Stimulated activated CD4-positive, alpha-beta T cell treated with anti-CD3 and anti-CD28 coated beads, Interleukin-15, amount 100 ng/mL, for 1 hour (primary cell): Measurements from ENCODE around the gene SHISAL1.

Source experiments
- DNase-seq, 2 donors: peaks; one replicate each; pipeline ENCODE4 v3.0.0-alpha.2; 2020; ENCODE audit warnings: low read depth in 1 of 2, low spot score in 1 of 2

SHISAL1 gene

DNA sequence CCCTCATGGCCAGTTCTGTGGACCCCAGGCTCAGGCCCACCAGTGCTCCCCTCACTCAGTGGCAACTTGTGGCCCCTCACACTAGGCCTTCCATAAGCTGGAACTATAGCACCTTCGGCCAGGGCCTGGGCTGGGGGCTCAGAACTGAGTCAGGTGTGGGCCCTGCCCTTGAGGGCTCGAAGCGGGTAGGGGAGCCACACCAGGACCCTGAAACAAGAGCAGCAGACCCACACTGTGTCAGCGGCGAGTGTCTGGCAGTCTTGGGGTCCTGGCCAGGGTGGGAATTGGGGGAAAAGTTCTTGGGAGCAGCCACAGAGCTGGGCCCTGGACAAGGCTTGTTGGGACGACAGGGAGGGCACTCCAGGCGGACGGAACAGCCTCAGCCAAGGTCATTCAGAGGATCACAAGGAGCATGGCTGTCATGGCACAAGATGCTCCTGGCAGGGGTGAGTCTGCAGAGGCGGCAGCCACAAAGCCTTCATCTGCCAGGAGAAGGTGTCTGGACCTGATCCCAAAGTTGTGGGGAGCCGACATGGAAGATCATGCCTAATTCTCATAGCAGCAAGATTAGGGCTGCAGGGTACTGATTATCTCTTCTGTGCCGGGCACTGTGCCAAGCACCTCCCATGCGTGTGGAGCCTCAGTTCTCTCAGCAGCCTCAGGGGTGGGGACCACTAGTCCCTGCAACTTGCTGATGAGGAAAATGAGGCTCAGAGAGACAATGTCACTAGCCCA lies 50.7 kb downstream of the SHISAL1 start:
- DNase-seq: no peak

DNA sequence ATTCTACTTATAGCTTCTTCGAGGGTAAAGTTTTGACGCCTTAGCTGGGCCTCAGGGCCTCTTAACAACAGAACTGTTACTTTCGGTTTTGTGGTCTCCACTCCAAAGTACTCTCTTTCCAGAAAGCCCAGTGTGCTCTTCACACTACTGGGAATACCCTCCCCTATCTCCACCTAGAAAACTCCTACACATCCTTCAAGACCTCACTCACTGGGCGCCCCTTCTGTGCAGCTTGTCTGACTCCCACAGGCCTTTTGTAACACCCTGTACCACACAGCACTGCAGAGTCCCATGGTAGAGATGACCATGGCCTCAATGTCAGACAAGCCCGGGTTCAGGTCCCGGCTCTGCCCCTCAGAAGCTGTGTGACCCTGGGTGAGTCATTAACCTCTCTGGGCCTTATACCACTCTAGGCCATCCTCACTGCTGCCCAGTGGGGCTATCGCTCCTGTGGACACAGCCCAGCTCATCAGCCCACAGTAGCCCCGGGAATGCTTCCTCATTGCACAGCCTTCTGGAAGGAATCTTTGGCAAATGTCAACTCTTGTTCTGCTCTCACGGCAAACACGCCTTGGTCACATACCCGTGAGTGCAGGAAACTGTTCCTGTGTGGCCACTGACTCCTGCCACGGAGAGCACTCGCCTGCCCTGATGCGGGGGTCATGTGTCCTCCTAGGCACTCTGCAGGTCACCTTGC lies 51.4 kb downstream of the SHISAL1 start:
- no peak for DNase-seq

DNA sequence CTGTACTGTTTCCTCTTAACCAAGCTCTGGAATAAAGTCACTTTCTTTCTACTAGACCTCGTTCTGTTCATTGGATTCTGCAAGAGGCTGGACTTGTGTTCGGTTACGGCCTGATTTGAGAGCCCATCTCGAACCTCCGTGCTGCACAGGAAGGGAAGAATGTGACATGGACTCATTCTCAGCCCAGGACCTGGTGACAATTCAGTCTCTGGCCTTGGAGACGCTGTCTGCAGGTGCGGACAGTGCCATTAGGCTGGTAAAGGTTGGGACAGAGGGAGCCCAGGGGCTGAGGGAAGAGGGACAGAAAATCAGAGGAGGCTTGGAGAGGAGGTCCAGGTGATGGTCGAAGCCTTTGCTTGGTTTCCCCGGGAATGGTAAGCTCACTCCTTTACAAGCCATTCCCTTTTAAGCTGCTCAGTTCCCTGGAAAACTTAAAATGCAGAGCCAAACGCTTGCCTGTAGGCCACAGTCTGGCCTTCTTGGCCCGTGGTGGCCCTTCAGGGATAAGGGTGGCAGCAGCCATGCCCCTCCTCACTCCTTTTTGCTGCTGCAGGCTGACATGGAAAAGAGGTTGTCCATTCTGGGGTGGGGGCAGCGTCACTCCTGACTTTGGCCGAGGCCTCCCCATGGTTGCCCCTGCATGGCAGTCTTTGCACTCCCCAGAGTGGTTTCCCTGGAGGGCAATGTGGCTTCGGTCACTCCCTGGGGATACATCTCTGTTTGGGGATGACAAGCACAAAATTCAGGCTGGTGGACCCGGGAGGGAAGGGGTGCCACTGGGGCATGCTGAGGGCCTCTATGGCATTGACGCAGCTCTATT lies 52.3 kb downstream of the SHISAL1 start:
- DNase-seq: no peak

DNA sequence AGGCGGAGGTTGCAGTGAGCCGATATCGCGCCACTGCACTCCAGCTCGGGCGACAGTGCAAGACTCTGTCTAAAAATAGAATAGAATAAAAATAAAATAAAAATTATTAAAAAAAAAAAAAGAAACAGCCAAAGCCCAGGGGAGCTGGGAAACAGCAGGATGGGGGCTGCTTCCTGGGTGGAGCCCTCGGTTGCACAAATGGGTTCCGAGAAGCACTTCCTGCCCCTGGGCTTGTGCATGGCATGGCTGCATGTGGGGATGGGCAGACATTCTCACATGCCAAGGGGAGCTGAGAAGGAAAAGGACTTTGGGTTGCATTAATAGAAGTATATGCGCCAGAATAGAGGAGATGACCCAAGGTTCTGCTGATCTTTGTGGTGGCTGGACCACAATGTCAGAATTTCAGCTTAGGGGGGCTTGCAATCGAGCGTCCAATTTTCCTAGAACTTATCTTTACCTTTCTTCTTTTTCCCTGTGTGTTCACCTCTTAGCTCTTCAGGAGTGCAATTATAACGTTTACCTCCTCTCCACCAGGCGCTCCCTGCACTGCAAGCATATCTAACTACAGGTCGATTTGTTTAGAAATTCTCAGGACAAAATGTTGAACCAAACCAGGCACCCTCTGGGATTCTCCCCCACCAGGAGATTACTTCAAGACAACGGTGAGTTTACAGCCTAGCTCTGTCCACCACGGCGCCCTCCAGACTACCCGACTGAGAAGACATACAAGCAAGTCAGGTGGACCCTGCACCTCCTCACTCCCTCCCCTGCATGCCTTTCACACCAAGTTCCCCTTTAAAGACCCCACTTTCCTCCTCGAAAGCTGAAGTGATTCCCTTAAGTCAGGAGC lies 53.2 kb downstream of the SHISAL1 start:
- no peak for DNase-seq

GRCh38 chr22:44256556-44257485 lies 55.9 kb downstream of the SHISAL1 start:
- no peak for DNase-seq

DNA sequence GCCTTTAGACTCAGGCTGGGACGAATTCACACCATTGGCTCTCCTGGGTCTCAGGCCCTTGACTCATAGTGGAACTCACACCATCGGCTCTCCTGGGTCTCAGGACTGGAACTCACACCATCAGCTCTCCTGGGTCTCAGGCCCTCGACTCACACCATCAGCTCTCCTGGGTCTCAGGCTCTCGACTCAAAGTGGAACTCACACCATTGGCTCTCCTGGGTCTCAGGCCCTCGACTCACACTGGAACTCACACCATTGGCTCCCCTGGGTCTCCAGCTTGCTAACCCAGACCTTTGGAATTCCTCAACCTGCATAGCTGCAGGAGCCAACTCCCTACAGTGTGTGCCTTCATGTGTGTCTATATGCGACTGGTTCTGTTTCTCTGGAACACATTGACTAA lies 56.7 kb downstream of the SHISAL1 start:
- DNase-seq: no peak

GRCh38 chr22:44254811-44255210 lies 57.9 kb downstream of the SHISAL1 start:
- no peak for DNase-seq

- DNase-seq: no peak
These were observed 63.2 kb downstream of the SHISAL1 start for GRCh38 chr22:44249376-44250147.

DNA sequence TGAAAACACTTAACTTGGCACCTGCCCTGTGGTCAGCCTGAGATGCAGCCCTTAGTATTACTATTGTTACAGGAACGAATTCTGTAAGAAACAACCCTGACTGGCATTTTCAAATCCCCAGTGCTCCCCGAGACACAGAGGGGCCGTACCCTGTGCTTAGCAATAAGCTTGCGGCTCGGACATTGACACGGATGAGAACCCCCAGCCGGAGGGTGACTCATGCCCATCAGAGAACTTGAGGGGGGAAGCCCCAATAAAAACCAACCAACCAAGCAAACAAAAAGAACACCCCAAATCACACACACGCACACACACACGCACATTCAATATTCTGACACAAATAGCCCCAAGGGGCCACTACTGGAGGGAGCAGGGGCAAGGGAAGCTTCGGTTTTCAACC lies 63.8 kb downstream of the SHISAL1 start:
- no peak for DNase-seq

DNA sequence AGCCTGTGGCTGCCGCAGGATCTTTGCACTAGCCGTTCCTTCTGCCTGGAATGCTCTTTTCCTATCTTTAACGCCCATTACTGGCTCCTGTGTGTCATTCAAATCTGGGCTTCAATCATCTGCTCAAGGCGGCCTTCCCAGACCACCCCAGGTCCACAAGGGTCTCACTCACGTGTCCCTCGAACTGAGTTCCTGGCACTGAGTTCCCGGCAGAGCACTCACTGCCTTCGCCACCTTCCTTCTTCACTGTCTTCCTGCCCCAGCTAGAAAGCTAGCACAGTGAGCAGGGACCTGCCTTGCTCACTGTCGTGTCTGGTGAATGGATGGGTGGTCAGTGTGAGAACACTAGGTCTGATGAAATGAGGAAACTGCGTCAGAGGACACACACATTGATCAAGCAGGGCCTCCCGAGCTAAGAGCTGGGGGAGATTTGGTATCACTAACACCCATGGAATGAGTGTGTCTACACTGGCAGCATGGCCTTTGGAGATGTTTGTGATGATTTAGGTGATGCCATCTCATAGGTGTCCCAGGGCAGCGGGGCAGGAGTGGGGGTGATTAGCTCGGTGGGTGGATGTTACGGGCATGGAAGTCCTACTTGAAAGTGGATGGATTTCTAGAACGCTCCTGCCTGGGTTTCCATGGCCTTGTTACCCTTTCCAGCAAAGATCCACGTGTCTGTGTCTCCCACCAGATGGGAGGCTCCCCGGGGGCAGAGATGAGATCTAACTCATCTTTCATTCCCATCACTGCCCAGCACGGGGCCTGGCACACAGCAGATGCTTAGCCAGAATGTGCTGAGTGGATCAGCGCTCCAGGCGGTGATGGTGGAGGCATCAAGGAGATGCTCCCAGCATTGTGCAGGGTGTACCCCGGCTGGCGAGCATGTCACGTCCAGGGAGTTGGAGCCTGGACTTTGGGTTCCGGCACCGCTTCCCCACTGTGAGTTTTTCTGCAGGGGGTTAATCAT lies 64.5 kb downstream of the SHISAL1 start:
- no peak for DNase-seq

- DNase-seq: no peak
These were observed 65.4 kb downstream of the SHISAL1 start for GRCh38 chr22:44247346-44247745.

DNA sequence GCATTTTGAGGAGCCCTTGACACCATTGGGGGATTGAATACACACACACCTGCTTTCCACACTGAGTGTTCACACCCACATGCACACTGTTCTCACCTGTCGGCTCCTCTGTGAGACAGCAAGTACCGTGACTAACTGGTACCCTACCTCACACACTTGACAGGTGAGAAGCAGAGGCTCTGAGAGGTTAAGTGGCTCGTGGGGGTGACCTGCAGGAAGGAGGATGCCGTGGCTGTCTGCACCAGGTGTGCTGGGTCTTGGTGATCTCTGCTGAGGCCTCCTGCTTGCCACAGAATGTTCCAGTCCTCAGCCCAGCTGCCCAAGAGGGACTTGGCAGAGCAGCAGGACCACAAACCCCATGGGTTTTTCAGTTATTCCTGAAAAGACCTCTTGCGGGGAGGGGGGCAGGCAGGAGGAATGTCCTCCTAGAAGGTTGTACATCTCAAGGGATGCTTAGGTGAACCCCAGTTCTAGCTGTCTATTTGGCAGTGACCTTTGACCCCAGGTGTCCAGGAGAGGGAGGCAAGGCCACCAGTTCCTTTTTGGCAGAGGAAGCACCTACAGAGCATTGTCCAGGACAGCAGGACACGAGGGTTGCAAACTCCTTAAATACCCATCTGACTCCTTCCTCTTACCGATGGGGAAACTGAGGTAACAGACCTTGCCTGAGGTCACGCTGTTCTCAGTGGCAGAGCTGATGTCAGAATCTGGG lies 66.0 kb downstream of the SHISAL1 start:
- no peak for DNase-seq

DNA sequence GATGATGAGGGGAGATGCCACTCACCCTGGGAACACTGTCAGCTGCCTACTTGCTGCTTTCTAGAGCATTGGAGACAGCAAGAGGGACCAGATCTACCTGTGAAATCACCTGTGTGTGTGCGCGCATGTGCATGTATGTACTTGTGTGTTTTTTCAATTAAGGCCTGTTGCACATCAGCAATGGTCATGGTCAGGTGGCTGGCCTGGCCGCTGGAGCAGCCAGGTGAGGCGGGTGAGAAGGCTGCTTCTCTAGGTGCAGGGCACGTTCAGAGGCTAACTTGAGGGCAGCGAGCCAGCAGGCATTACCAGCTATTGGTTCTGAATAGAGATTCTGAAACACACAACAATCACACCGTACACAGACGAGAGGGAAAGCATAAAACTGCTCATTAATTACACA lies 66.9 kb downstream of the SHISAL1 start:
- DNase-seq: no peak

DNA sequence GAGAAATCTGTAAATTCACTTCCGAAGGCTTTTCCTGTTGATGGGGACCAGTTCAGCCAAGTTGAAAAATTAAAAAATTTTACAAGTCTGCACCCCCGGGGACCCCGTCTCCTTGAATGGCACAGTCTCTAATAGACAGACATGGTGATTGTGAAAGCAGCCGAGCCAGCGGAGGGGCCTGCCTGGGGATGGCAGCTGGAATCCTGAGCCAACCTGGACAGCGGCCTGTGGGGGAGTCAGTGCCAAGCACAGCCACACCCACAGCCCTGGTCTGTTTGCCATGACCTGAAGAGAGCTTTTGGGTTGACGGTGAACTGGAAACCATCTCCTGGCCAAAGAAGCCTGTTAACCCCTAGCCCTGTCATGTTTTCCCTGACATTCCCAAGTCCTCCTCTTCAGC lies 67.3 kb downstream of the SHISAL1 start:
- DNase-seq: no peak

DNA sequence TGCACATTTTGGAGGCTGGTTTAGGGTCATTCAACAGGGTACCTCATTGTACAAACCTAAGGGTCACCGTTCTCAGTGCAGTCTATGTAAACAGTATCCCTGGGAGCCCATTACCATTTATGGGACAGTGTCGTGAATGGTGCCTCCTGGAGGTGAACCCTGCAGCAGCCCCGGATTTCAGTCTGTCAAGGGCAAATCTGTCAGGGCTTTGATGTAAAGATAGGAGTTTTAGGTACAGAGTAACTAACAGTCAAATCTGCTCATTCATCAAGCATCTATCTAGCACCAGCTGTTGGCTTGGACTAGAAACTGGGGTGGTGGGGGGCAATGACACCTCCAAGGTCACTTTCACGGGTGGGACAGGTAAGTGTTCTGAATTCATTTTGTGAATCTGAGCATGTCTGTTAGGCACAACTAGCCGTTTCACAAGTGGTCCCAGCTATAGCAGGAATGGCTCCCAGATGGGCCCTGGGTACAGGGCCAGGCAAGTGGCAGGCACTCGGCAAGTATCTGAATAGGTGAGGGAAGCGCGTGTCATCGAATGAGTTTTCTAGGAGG lies 68.4 kb downstream of the SHISAL1 start:
- no peak for DNase-seq

- DNase-seq: no peak
These were observed 69.0 kb downstream of the SHISAL1 start for GRCh38 chr22:44243761-44244160.
